MCF 10A (cell line): ENCODE results near the gene YAE1. TPM values are rescaled to one million over a fixed set of nuclear protein-coding genes. Genes with fewer than 3 reads are reported as not detected.

Source experiments
- Bru-seq: library from RNA; stranded (reverse); fragments of 400-500 nt; gene quantifications from one replicate; lab custom pipeline; 2021; lab: Mats Ljungman, UMichigan
- BruChase-seq, 2 experiments: library from RNA; stranded (reverse); fragments of 400-500 nt; gene quantifications; one replicate each; lab custom pipeline; 2021; lab: Mats Ljungman, UMichigan
- BruUV-seq: library from RNA; stranded (reverse); fragments of 400-500 nt; replicated peaks from 2 replicates; lab custom pipeline; 2021; lab: Mats Ljungman, UMichigan
- CTCF ChIA-PET: fragments of 300-600 bp; sonication (Branson Sonifier 250); formaldehyde crosslinking; extraction: SDS; loops from one replicate; lab custom pipeline; 2021; ENCODE audit warnings: antibody characterized with exemption, inconsistent platforms; lab: Yijun Ruan, JAX
- POLR2A ChIA-PET: fragments of 300-600, 350-650 bp; sonication (Branson Sonifier 250); formaldehyde crosslinking; extraction: SDS; loops from one replicate; lab custom pipeline; 2020; ENCODE audit warnings: antibody characterized with exemption, inconsistent platforms; lab: Yijun Ruan, JAX
- DNase-seq: peaks from one replicate; pipeline ENCODE4 v3.0.0-alpha.2; 2018; ENCODE audit not compliant: unreplicated experiment
- H3K27ac Mint-ChIP-seq: one replicate; pipeline ENCODE4 v1.8.0; 2022; ENCODE audit warnings: mild to moderate bottlenecking, low read depth, mixed read lengths; ENCODE audit not compliant: unreplicated experiment
- H3K27me3 Mint-ChIP-seq: one replicate; pipeline ENCODE4 v1.8.0; 2022; ENCODE audit warnings: mixed read lengths; ENCODE audit not compliant: insufficient read depth, unreplicated experiment
- H3K36me3 Mint-ChIP-seq: one replicate; pipeline ENCODE4 v1.8.0; 2022; ENCODE audit warnings: mild to moderate bottlenecking, moderate library complexity, mixed read lengths; ENCODE audit not compliant: insufficient read depth, unreplicated experiment
- H3K4me1 Mint-ChIP-seq: one replicate; pipeline ENCODE4 v1.8.0; 2022; ENCODE audit warnings: mixed read lengths; ENCODE audit not compliant: insufficient read depth, unreplicated experiment
- H3K4me3 Mint-ChIP-seq: one replicate; pipeline ENCODE4 v1.8.0; 2022; ENCODE audit warnings: mild to moderate bottlenecking, moderate library complexity, mixed read lengths; ENCODE audit not compliant: unreplicated experiment
- H3K9me3 Mint-ChIP-seq: one replicate; pipeline ENCODE4 v1.8.0; 2022; ENCODE audit warnings: mixed read lengths; ENCODE audit not compliant: unreplicated experiment
- intact Hi-C: fragments of 100-400 bp; cut with micrococcal nuclease; formaldehyde crosslinking; loops from 2 replicates; pipeline ENCODE4 v1.14.1; 2022
- long read RNA-seq: library from polyadenylated mRNA; stranded (forward); transcript quantifications from one replicate; pipeline ENCODE4 v2.0.0, GENCODE V29; 2022
- total RNA-seq: library from RNA; stranded (reverse); gene quantifications from 2 replicates; pipeline ENCODE4 v1.2.3, GENCODE V29; 2022
- TF ChIP-seq, protein P1 (sequence below): fragments of 200-600 bp; IDR thresholded peaks from one replicate; pipeline ENCODE4 v1.8.0; 2022; ENCODE audit warnings: antibody characterized with exemption, mild to moderate bottlenecking; ENCODE audit not compliant: unreplicated experiment

Gene YAE1, protein sequence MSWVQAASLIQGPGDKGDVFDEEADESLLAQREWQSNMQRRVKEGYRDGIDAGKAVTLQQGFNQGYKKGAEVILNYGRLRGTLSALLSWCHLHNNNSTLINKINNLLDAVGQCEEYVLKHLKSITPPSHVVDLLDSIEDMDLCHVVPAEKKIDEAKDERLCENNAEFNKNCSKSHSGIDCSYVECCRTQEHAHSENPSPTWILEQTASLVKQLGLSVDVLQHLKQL
- 34.7 and 37.6 TPM in 2 replicates for total RNA-seq
- percentile 59 among the genes with signal in this experiment for Bru-seq, nascent RNA
- BruChase-seq, experiment 1, labeled RNA remaining after a 6-hour chase: percentile 75 among the genes with signal in this experiment
- percentile 69 among the genes with signal in this experiment for BruChase-seq, experiment 2, labeled RNA remaining after a 2-hour chase
- long read RNA-seq, transcript YAE1-201 (3 exons, 899 nt): major isoform, 44 of 55 reads
- long read RNA-seq, partial matches to known transcripts: 0 of 55 reads
- long read RNA-seq, other reads (novel, unspliced or antisense): 6 of 55 reads

DNA sequence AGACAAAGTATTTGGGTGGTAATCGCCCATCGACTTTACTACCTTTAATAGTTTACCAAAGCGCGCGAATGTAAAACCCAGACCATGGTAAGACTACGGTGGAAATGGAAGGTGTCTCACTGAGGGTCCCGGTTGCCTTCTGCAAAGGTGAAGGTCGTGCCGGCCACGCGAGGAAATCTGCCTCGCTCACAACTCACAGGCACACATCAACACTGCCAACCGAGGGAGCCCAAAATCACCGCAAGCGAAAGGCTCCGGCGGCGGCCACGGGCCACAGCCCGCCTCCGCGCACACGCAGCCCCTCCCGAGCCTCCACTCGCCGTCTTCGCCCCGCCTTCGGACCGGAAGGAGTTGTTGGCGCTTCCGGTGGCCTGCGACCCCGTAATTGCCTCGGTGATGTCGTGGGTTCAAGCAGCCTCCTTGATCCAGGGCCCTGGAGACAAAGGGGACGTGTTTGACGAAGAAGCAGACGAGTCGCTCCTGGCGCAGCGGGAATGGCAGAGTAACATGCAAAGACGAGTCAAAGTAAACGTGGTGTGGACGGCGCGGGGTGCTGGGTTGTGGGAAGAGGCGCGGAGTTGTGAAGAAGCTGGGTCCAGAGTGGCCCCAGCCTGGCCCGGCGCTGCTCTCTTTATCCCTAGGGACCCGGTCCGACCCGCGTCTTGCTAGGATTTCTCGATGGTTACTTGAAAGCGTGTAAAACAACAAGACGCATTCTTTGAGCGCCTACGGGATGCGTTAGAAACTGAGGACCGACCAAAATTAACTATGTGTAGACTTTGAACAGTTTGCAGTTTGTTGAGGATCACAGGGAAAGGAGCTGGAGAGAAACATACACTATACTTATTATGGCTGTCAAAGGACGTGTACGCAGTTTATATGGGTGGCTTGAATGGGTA lies at the start of gene YAE1:
Gene YAE1 (plus strand): TSS at position 382 of the 899 bp plus-strand sequence. CDS start 15 bp downstream, at position 397.
- intact Hi-C loops: no loop called here
- peak within 1 kb of the TSS; percentile 84 for H3K27ac Mint-ChIP-seq
- TSS peak; percentile 58 for BruUV-seq

DNA sequence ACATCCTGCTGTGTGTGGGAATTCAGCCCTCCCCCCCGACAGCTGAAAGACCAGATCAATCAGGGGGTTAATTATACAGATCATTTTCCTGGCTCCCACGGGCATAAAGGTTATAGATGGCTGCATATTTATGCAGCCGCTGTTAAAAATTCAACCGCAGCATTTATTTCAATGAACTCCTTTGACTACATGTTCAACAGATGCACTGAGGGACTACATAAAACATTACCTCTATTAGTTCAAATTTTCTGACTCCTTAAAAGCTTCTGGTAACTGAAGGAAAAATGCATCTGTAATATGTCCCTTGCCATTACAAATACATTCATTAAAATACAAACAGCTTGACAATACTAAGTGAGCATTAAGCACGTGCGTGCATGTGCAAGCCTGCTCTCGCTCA lies 49.7 kb upstream of the YAE1 start:
- DNase-seq: no peak
- no peak overlapping the region for H3K27ac Mint-ChIP-seq
- no peaks in the 10 kb centered on the region for H3K9me3 Mint-ChIP-seq
- no peak overlapping the region for H3K4me3 Mint-ChIP-seq
- TF ChIP-seq, protein P1, sequence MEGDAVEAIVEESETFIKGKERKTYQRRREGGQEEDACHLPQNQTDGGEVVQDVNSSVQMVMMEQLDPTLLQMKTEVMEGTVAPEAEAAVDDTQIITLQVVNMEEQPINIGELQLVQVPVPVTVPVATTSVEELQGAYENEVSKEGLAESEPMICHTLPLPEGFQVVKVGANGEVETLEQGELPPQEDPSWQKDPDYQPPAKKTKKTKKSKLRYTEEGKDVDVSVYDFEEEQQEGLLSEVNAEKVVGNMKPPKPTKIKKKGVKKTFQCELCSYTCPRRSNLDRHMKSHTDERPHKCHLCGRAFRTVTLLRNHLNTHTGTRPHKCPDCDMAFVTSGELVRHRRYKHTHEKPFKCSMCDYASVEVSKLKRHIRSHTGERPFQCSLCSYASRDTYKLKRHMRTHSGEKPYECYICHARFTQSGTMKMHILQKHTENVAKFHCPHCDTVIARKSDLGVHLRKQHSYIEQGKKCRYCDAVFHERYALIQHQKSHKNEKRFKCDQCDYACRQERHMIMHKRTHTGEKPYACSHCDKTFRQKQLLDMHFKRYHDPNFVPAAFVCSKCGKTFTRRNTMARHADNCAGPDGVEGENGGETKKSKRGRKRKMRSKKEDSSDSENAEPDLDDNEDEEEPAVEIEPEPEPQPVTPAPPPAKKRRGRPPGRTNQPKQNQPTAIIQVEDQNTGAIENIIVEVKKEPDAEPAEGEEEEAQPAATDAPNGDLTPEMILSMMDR: no peak
- H3K36me3 Mint-ChIP-seq: no peaks in the 10 kb centered on the region
- intact Hi-C loops: loop anchor here (10.0 kb wide), 1 partner anchor 1122 kb away; no protein-coding TSS in a partner anchor
- ChIA-PET CTCF (interaction anchor here (1.6 kb wide), 1 partner anchor 720 kb away, joined by 4 read pairs; no protein-coding TSS in a partner anchor), POLR2A (no interaction called here)
- BruUV-seq: no TSS peak
- H3K4me1 Mint-ChIP-seq: no peaks in the 10 kb centered on the region
- H3K27me3 Mint-ChIP-seq: peaks cover 22% of the 10 kb centered on the region

More for the DNA sequence above, at the start of gene YAE1:
- Mint-ChIP-seq H3K4me3 (peak within 1 kb of the TSS; percentile 82), H3K9me3 (no peaks in the 10 kb centered on the region), H3K27me3 (no peaks in the 10 kb centered on the region), H3K36me3 (no peaks in the 10 kb centered on the region), H3K4me1 (peaks cover 4% of the 10 kb centered on the region)
- CTCF ChIA-PET: interaction anchor here (0.6 to 1.6 kb wide), 6 partner anchors 13 to 487 kb away, joined by 3 to 10 read pairs (median 4); no protein-coding TSS in a partner anchor
- TF ChIP-seq, protein P1: no peak
- DNase-seq: peak; percentile 77
- POLR2A ChIA-PET: interaction anchor here (0.5 to 1.7 kb wide), 15 partner anchors 11 to 384 kb away, joined by 3 to 18 read pairs (median 4); partner anchors contain the start of genes CDK13 and RALA

DNA sequence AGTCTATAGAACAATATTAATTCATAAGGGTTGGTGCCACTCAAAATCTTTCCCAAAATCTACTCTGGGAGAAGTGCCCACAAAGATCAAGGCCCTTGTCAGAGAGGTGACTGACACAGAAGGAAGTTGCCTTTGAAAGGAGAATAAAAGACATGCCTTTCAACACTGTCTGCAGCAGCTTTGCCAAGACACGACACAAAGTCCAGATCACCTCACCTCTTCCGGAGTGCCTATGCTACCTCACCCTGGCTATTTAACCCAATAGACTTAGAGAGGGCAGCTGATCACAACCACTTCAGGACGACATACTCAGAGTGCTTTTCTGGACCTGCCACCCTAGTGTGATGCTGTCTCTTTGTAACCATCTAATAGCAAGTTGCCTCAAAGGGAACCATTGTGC lies 49.0 kb upstream of the YAE1 start:
- no peak for DNase-seq
- Mint-ChIP-seq H3K36me3 (no peaks in the 10 kb centered on the region), H3K9me3 (no peaks in the 10 kb centered on the region), H3K4me3 (no peak overlapping the region), H3K27me3 (peaks cover 22% of the 10 kb centered on the region), H3K27ac (no peak overlapping the region), H3K4me1 (no peaks in the 10 kb centered on the region)
- POLR2A ChIA-PET: interaction anchor here (0.6 kb wide), 1 partner anchor 54 kb away, joined by 4 read pairs; no protein-coding TSS in a partner anchor
- TF ChIP-seq, protein P1: no peak
- CTCF ChIA-PET: no interaction called here
- intact Hi-C loops: loop anchor here (10.0 kb wide), 1 partner anchor 1122 kb away; no protein-coding TSS in a partner anchor
- BruUV-seq: no TSS peak
